HL-60 (cell line): ENCODE data around the gene AP1AR.

Source experiments
- CTCF ChIP-seq: IDR thresholded peaks from one replicate; pipeline ENCODE4 v1.5.1; 2011; ENCODE audit warnings: low read length, control low read depth, inconsistent platforms; ENCODE audit not compliant: insufficient read depth
- GABPA ChIP-seq: IDR thresholded peaks from 2 replicates; pipeline ENCODE4 v1.6.1; 2012; ENCODE audit warnings: low read depth

GRCh38 chr4:112203593-112203992, 28.0 kb upstream of the AP1AR start:
- TF ChIP-seq CTCF (no peak), GABPA (no peak)
